SK-N-SH (cell line): ENCODE measurements around the gene PLEKHM3.

Source experiments
- CTCF ChIP-seq: fragments of 200-600 bp; sonication (generic); IDR thresholded peaks from 2 replicates; pipeline ENCODE4 v1.6.1; 2017; ENCODE audit warnings: antibody characterized with exemption, mild to moderate bottlenecking, moderate library complexity
- EP300 ChIP-seq, 2 experiments: IDR thresholded peaks; 2 replicates each; pipeline versions ENCODE4 v1.4.0 to v1.6.1; 2012; ENCODE audit warnings: borderline replicate concordance in 1 of 2, low read depth in 1 of 2, low read length in 1 of 2
- EZH2phosphoT487 ChIP-seq: fragments of 200-600 bp; sonication (generic); IDR thresholded peaks from 2 replicates; pipeline ENCODE4 v1.6.1; 2017; ENCODE audit warnings: low read depth, mixed run types, mild to moderate bottlenecking, antibody characterized with exemption, moderate library complexity, borderline replicate concordance
- JUND ChIP-seq: IDR thresholded peaks from 2 replicates; pipeline ENCODE4 v1.4.0; 2012
- MAX ChIP-seq: IDR thresholded peaks from 2 replicates; pipeline ENCODE4 v1.4.0; 2012; ENCODE audit warnings: low read depth
- RAD21 ChIP-seq: IDR thresholded peaks from 2 replicates; pipeline ENCODE4 v1.6.1; 2012; ENCODE audit warnings: mild to moderate bottlenecking, low read length
- YY1 ChIP-seq: IDR thresholded peaks from 2 replicates; pipeline ENCODE4 v1.4.0; 2012; ENCODE audit warnings: low read depth, mild to moderate bottlenecking
- ZBTB33 ChIP-seq: IDR thresholded peaks from 2 replicates; pipeline ENCODE4 v1.4.0; 2012; ENCODE audit warnings: low read depth, borderline replicate concordance

GRCh38 chr2:207873794-207874193, 151.5 kb downstream of the PLEKHM3 start:
- TF ChIP-seq JUND (no peak), CTCF (no peak), MAX (no peak), YY1 (no peak), RAD21 (no peak), EP300 (IDR thresholded peaks at IDR 0.05; ENCODE audit: borderline replicate concordance in 1 of 2, low read depth in 1 of 2, low read length in 1 of 2) (no peak), EZH2phosphoT487 (no peak), ZBTB33 (no peak)
